Activated CD4-positive, alpha-beta T cell treated with anti-CD3 and anti-CD28 coated beads for 4 hours (primary cell): Measurements from ENCODE around the gene PRDM16.

Experiments
- DNase-seq, 2 donors: peaks; one replicate each; pipeline ENCODE4 v3.0.0-alpha.2; 2020

The PRDM16 gene

DNA sequence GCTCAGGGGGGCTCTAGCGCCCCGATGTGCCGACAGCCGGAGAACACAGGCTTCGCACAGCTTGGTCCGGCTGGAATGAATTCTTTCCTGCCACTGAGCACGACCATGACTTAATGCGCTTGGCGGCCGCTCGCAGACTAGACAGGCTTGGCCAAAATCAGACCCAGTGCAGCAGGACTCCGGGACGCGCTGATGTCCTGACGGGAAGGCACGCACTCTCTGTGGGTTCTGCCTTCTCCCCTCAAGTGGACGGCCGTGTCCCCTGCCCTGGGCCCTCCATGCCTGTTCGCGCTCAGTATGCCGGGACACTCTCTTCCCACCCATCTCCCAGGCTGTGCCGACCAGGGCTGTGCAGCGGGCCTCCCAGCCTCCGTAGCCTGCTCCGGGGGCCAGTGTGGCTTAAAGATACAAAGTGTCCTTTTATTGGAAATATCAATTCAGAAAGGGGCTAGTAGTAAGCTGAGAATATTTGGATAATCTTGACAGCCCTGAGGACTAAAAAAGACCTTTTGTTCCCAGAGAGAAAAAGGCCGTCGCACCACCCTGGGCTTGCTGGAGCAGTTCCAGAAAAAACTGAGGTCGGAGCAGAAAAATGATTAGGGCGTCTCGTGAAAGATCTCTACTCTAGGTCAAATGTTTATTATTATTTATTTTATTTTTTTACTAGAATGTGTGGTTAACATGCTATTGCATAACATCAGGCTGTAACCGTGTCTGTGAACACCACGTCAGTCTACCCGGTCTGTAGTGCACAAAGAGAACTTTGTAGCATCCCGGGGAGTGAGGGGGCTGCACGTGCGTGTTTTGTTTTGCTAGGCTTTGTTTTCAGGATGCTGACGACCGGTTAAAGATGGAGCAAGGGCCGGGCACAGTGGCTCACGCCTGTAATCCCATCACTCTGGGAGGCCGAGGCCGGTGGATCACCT is 297.4 kb downstream of the PRDM16 start:
- no peak for DNase-seq

DNA sequence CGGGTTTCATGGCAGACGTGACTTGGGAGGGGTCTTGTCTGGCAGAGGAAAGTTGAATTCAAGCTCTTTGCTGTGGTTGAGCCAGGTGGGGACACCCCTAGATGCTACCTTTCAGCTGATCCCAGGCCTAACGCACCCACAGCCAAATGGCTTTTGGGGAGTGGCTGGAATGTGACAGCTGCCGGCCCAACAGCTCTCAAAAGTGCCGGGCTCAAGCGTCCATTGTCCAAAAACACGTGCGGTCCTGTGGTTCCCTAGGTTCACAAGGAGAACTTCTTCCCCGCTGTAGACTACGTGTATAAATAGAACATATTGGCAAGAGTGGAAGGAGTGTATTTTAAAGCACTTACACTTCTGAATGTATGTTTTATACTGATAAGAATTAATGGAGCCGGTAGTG is 298.4 kb downstream of the PRDM16 start:
- DNase-seq, result no peak

DNA sequence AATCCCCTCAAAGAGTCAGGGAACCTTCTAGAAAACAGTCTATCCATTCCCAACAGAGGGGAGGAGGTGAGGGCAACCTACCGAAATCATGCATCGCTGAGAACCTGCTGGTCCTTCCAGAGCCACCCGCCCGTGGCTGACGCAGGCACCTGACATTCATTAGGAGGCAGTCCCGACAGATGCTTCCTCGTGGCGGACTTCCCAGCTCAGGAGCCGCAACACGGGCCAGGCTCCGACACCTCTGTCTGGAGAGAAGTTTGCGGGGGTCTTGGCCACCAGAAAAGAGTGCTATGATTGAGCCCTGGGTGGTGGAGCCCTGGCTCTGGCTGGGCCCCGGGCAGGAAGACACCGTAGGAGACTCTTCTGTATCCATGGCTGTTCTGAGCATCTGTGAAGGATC is 299.1 kb downstream of the PRDM16 start:
- DNase-seq, result no peak

GRCh38 chr1:3368711-3369445 is 299.9 kb downstream of the PRDM16 start:
- no peak for DNase-seq

- DNase-seq, result no peak
These were observed 300.6 kb downstream of the PRDM16 start for GRCh38 chr1:3369446-3370076.

GRCh38 chr1:3370856-3371703 is 302.1 kb downstream of the PRDM16 start:
- DNase-seq, result no peak

DNA sequence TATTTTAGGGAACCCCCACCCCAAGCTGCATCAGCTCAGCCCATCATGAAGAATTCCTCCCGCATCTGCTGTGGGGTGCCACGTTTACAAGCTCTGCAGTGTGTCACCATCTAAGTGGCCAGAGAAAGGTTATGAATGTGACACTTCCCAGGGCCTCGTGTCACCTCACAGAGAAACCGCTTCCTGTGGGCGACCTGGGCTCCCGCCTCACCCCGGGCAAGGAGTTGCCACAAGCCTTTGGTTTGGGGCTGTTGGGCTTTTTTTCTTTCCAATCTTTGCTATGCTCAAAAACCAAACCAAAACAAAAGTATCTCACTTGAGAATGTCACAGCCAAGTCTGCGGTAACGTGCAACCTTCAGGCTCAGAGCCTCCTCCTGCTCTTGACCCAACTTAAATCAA is 303.3 kb downstream of the PRDM16 start:
- no peak for DNase-seq

- DNase-seq, result no peak
These were observed 304.2 kb downstream of the PRDM16 start for GRCh38 chr1:3373175-3373574.

GRCh38 chr1:3373700-3374405 is 304.9 kb downstream of the PRDM16 start:
- no peak for DNase-seq

DNA sequence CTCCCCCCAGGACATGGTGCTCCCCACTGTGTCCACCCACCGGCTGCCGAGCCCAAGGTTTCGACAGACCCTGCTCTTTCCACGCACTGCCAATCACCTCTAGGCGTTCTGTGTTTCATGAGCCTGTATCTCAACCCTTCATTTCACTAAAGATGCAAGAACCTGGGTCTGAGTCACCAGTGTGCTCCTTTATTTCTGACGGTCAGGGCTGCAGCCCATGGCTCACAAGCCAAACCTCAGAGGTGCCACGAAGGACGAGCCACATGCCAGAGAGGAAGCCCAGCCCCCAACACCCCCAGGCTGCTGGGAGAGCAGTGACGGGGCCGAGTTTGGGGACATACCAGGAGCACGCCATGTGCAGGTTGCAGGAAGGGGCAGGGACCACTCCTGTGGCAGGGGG is 306.2 kb downstream of the PRDM16 start:
- no peak for DNase-seq

DNA sequence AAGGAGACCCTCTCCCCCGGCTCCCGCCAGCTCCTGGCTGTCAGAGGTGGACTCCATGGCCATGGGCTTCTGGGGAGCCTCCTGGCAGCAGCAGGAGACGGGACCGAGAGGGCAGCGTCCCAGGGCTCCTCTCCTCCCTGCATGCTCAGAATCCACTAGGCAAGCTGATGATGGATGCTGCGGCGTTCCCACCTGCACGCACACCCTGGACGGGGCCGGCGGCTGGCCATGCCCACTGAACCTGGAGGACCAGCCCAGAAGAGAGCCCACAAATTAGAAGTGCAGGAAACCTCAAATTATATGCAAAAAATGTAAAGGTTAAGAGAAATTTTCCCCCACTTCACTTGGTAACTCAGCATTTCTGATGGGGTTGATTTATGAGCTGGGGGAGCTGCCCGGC is 308.2 kb downstream of the PRDM16 start:
- DNase-seq, result no peak

GRCh38 chr1:3377604-3378279 is 308.7 kb downstream of the PRDM16 start:
- DNase-seq, result no peak

GRCh38 chr1:3378411-3379208 is 309.6 kb downstream of the PRDM16 start:
- no peak for DNase-seq

GRCh38 chr1:3379934-3380333 is 310.9 kb downstream of the PRDM16 start:
- DNase-seq, result no peak

GRCh38 chr1:3380469-3380868 is 311.5 kb downstream of the PRDM16 start:
- no peak for DNase-seq

DNA sequence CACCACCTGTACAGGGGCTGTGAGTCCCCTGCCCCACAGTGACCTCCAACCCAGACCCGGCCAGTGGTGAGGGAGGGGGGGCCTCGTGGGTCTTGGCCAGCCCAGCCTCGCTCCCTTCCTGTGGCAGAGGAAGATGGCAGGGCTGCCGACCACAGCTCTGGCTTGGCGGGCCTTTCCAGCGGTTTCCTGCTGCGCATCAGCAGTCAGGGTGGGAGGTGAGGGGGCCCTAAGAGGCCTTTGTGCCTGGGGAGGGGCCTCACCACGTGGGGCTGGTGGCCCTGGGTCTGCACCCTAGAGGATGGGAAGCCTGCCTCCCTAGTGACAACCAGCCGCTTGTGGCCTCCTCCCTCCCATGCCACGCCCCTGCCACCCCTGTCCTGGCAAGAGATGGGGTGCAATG is 312.9 kb downstream of the PRDM16 start:
- DNase-seq, result no peak

DNA sequence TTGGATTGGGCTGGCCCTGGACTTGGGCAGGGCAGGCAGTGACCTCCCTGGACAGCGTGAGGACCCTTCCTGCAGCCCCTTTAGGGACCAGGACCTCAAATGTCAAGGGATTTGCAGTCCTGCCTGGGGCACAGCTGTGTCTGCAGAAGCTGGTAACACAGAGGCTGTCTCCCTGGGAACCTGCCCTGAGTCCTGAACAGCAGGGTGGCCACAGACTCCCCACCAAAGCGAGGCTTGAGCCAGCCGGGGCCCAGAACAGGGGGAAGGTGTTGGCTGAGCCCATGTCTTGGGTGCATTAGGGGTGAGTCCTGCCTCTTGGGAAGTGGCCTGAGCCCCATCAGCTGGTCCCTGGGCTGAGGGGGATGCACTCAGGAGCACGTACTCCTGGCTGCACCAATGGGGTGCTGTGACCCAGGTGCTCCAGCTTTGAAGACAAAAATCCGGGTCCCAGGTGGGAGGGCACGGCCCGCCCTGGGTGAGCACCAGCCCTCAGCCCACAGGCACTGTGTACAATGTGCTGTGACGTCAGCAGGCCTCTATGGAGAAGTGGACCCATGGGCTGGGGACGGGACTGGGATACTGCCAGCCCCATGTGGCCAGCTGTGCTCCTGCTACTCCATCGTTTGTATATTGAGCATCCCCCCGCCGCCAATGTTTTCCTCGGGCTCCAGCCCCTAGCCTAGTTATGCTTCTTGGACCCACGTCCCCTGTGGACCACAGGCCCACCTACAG is 313.5 kb downstream of the PRDM16 start:
- no peak for DNase-seq

GRCh38 chr1:3383679-3384078 is 314.7 kb downstream of the PRDM16 start:
- no peak for DNase-seq

DNA sequence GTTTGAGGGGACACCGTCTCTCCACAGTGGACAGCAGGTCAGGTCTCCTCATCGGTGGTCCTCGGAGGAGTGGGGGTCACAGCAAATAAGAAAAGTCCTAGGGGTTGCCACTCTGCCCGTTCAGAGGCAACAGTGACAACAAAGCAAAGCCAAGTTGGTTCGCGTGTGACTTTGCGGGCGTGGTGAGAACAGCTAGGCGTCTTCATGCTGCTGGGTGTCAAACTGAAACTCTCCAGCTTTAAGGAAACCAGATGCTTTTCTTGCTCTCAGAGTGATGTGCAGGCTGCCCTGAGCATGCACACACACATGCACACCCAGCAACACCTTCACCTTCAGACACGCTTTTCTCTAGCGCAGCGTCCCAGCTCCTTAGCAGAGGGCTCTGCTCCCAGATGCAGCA is 315.4 kb downstream of the PRDM16 start:
- no peak for DNase-seq
